ENCODE measurements around the gene HOXB2. TPM values are rescaled to one million over a fixed set of nuclear protein-coding genes. Genes with fewer than 3 reads are reported as not detected.

The HOXB2 gene
- total RNA-seq, 1 donor from 2014 or later, result 4.1 TPM

- peak; percentile 28 for DNase-seq
Measured at GRCh38 chr17:48552466-48553189, 7.7 kb upstream of the HOXB2 start.

- peak; percentile 42 for DNase-seq
Measured at GRCh38 chr17:48551596-48552465, 6.9 kb upstream of the HOXB2 start.

- DNase-seq, result peak; percentile 9
Measured at GRCh38 chr17:48551214-48551555, 6.3 kb upstream of the HOXB2 start.

- no peak for DNase-seq
Measured at GRCh38 chr17:48550502-48551213, 5.7 kb upstream of the HOXB2 start.

GRCh38 chr17:48549914-48550501 is 5.1 kb upstream of the HOXB2 start:
- DNase-seq, result no peak

GRCh38 chr17:48549281-48549630 is 4.3 kb upstream of the HOXB2 start:
- no peak for DNase-seq

- no peak for DNase-seq
Measured at GRCh38 chr17:48548523-48549280, 3.8 kb upstream of the HOXB2 start.

- peak; percentile 68 for DNase-seq
Measured at GRCh38 chr17:48547808-48548522, 3.1 kb upstream of the HOXB2 start.

- DNase-seq, result peak; percentile 71
Measured at GRCh38 chr17:48546924-48547807, 2.3 kb upstream of the HOXB2 start.

GRCh38 chr17:48546137-48546923 is 1.4 kb upstream of the HOXB2 start:
- DNase-seq, result peak; percentile 66

- no peak for DNase-seq
Measured at GRCh38 chr17:48545539-48545938, 630 bp upstream of the HOXB2 start.

GRCh38 chr17:48544349-48545021 is 424 bp downstream of the HOXB2 start:
- DNase-seq, result peak; percentile 77

GRCh38 chr17:48543854-48544348 is 1.0 kb downstream of the HOXB2 start:
- no peak for DNase-seq

GRCh38 chr17:48543107-48543853 is 1.6 kb downstream of the HOXB2 start:
- peak; percentile 66 for DNase-seq

GRCh38 chr17:48542698-48543106 is 2.2 kb downstream of the HOXB2 start:
- DNase-seq, result no peak

- DNase-seq, result peak; percentile 50
Measured at GRCh38 chr17:48542114-48542656, 2.7 kb downstream of the HOXB2 start.

GRCh38 chr17:48541577-48542113 is 3.3 kb downstream of the HOXB2 start:
- DNase-seq, result peak; percentile 85
